ENCODE measurements around the gene PPP2R2B. TPM values are rescaled to one million over a fixed set of nuclear protein-coding genes. Genes with fewer than 3 reads are reported as not detected.

The PPP2R2B gene
- total RNA-seq, 1 donor from 2014 or later, result 10.0 TPM

DNA sequence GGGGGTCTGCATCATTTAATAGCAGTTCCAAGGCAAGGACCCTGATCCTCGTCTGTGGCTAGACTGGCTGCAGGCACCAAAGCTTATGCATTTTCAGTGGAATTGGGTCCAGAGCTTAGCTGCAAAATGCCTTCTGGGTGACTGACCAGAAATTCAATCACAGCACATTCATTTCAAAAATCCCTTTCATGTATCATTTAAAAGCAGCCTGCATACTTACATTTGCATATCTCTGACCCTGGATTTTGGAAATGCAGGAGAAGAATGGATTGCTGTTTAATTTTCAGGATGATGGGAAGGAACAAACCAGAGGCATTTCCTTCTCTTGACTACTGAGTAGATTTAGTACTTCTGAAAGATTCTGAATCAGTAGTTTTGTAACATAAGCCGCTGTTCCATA, 122.8 kb downstream of the PPP2R2B start:
- Histone ChIP-seq H3K4me1 (peaks cover 0 to 1% of the 10 kb centered on the region in 2 donors), H3K36me3 (no peaks in the 10 kb centered on the region), H3K27ac (no peak overlapping the region), H3K4me3 (no peak overlapping the region), H3K27me3 (no peaks in the 10 kb centered on the region), H3K9me3 (no peaks in the 10 kb centered on the region)
- DNase-seq (ENCODE audit: low spot score in 2 of 2), result no peak
- TF ChIP-seq, protein P1, sequence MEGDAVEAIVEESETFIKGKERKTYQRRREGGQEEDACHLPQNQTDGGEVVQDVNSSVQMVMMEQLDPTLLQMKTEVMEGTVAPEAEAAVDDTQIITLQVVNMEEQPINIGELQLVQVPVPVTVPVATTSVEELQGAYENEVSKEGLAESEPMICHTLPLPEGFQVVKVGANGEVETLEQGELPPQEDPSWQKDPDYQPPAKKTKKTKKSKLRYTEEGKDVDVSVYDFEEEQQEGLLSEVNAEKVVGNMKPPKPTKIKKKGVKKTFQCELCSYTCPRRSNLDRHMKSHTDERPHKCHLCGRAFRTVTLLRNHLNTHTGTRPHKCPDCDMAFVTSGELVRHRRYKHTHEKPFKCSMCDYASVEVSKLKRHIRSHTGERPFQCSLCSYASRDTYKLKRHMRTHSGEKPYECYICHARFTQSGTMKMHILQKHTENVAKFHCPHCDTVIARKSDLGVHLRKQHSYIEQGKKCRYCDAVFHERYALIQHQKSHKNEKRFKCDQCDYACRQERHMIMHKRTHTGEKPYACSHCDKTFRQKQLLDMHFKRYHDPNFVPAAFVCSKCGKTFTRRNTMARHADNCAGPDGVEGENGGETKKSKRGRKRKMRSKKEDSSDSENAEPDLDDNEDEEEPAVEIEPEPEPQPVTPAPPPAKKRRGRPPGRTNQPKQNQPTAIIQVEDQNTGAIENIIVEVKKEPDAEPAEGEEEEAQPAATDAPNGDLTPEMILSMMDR (IDR thresholded peaks at IDR 0.05), result no peak
- intact Hi-C loops (cut with DNase I), result no loop called here

DNA sequence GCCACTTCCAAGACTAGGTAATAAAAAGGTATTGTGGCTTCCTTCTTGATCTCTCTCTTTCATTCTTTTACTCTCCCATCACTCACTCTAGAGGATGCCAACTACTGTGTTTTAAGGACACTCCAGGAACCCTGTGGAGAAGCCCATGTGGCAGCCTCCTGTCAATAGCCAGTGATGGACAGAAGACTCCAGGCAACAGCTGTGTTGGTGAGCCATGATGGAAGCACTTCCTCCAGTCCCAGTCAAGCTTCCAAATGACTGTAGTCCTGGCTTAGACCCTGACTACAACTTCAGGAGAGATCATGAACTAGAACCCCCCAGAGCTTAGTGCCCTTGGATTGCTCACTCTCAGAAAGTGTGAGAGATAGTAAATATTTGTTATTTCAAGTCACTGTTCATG, 123.9 kb downstream of the PPP2R2B start:
- H3K9me3 ChIP-seq, result no peaks in the 10 kb centered on the region
- DNase-seq (ENCODE audit: low spot score in 2 of 2), result no peak
- TF ChIP-seq, protein P1 (IDR thresholded peaks at IDR 0.05), result no peak
- no peak overlapping the region for H3K27ac ChIP-seq
- H3K4me3 ChIP-seq, result no peak overlapping the region
- H3K27me3 ChIP-seq, result no peaks in the 10 kb centered on the region
- intact Hi-C loops (cut with DNase I), result no loop called here
- H3K36me3 ChIP-seq, result no peaks in the 10 kb centered on the region
- peaks cover 0 to 4% of the 10 kb centered on the region in 2 donors for H3K4me1 ChIP-seq

GRCh38 chr5:146753641-146754040, 124.9 kb downstream of the PPP2R2B start:
- no peak overlapping the region for H3K4me3 ChIP-seq
- no peaks in the 10 kb centered on the region for H3K36me3 ChIP-seq
- no peaks in the 10 kb centered on the region for H3K9me3 ChIP-seq
- TF ChIP-seq, protein P1 (IDR thresholded peaks at IDR 0.05), result no peak
- no peak for DNase-seq (ENCODE audit: low spot score in 2 of 2)
- H3K27me3 ChIP-seq, result no peaks in the 10 kb centered on the region
- H3K4me1 ChIP-seq, result peaks cover 0 to 4% of the 10 kb centered on the region in 2 donors
- intact Hi-C loops (cut with DNase I), result no loop called here
- no peak overlapping the region for H3K27ac ChIP-seq

DNA sequence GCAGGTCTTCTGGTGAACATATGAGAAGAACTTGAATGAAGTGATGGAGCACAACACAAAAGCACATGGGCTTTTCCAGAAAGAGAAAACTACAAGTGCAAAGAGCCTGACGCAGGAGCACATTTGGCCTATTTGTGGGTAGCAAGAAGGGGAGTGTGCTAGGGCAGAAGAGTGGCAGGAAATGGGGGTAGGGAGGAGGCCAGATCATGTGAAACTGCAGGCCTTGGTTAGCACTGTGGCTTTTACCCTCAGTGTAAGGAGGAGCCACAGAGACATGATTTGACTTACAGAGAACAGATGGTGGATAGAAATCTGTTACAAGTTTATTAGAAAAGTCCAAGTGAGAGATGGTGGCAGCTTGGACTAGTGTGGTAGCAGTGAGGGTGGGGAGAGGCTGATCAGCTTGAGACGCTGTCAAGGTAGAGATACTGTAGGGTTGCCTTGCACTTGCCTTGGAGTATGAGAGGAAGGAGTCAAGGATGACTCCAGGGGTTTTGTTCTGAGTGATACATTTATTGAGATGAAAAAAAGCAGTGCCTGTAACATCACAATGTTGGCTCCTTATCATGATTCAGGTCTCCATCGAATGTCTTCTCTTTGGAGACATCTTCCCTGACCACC, 126.7 kb downstream of the PPP2R2B start:
- intact Hi-C loops (cut with DNase I), result no loop called here
- Histone ChIP-seq H3K9me3 (peaks cover 0 to 6% of the 10 kb centered on the region in 2 donors), H3K36me3 (no peaks in the 10 kb centered on the region), H3K27me3 (no peaks in the 10 kb centered on the region), H3K27ac (no peak overlapping the region), H3K4me1 (peaks cover 0 to 4% of the 10 kb centered on the region in 2 donors), H3K4me3 (no peak overlapping the region)
- DNase-seq (ENCODE audit: low spot score in 2 of 2), result no peak
- TF ChIP-seq, protein P1 (IDR thresholded peaks at IDR 0.05), result no peak

GRCh38 chr5:146751054-146751453, 127.5 kb downstream of the PPP2R2B start:
- Histone ChIP-seq H3K27me3 (no peaks in the 10 kb centered on the region), H3K4me3 (no peak overlapping the region), H3K4me1 (peaks cover 0 to 4% of the 10 kb centered on the region in 2 donors), H3K27ac (no peak overlapping the region), H3K36me3 (no peaks in the 10 kb centered on the region), H3K9me3 (peaks cover 0 to 6% of the 10 kb centered on the region in 2 donors)
- TF ChIP-seq, protein P1 (IDR thresholded peaks at IDR 0.05), result no peak
- DNase-seq (ENCODE audit: low spot score in 2 of 2), result no peak
- intact Hi-C loops (cut with DNase I), result no loop called here

Data from ascending aorta (tissue), 2 donors.